ENCODE measurements around the gene HIRA.
A peak's percentile ranks its signal among the peaks of the same experiment; 100 is the strongest.
"Not testable (repeated sequence)": the region's sequence is repeated elsewhere in the genome, so short reads cannot be mapped to it uniquely, and the experiment has no call there.

Gene HIRA

GRCh38 chr22:19461506-19461905, 30.0 kb upstream of the HIRA start:
- DNase-seq, result no peak

GRCh38 chr22:19460036-19460435, 28.5 kb upstream of the HIRA start:
- DNase-seq, result no peak

GRCh38 chr22:19457828-19458428, 26.4 kb upstream of the HIRA start:
- DNase-seq, result no peak

GRCh38 chr22:19456541-19456940, 25.0 kb upstream of the HIRA start:
- no peak for DNase-seq

- no peak for DNase-seq
Measured at GRCh38 chr22:19455585-19456370, 24.2 kb upstream of the HIRA start.

GRCh38 chr22:19455033-19455432, 23.5 kb upstream of the HIRA start:
- no peak for DNase-seq

- DNase-seq, result no peak
Measured at GRCh38 chr22:19454156-19454555, 22.6 kb upstream of the HIRA start.

GRCh38 chr22:19453718-19454117, 22.2 kb upstream of the HIRA start:
- no peak for DNase-seq

- DNase-seq, result no peak
Measured at GRCh38 chr22:19451570-19451969, 20.0 kb upstream of the HIRA start.

GRCh38 chr22:19450363-19451175, 19.0 kb upstream of the HIRA start:
- DNase-seq, result no peak

- DNase-seq, result no peak
Measured at GRCh38 chr22:19449422-19449767, 17.9 kb upstream of the HIRA start.

GRCh38 chr22:19448739-19449421, 17.3 kb upstream of the HIRA start:
- no peak for DNase-seq

- DNase-seq, result no peak
Measured at GRCh38 chr22:19448076-19448607, 16.6 kb upstream of the HIRA start.

- peak; percentile 87 for DNase-seq
Measured at GRCh38 chr22:19447330-19448075, 16.0 kb upstream of the HIRA start, which contains the start of gene C22orf39. Gene C22orf39, minus strand, starts transcription at chr22:19447711. Its CDS starts 23 bp downstream, at chr22:19447688.

- DNase-seq, result peak; percentile 24
Measured at GRCh38 chr22:19446603-19447329, 15.2 kb upstream of the HIRA start.

GRCh38 chr22:19445279-19445982, 13.9 kb upstream of the HIRA start:
- not testable (repeated sequence) for DNase-seq

- no peak for DNase-seq
Measured at GRCh38 chr22:19443544-19444211, 12.1 kb upstream of the HIRA start.

- DNase-seq, result no peak
Measured at GRCh38 chr22:19442166-19442565, 10.6 kb upstream of the HIRA start.

GRCh38 chr22:19440411-19441195, 9.1 kb upstream of the HIRA start:
- no peak for DNase-seq
